GM18526 (cell line): ENCODE results near the gene E2F6.

ENCODE experiments used
- POLR2A ChIP-seq: IDR thresholded peaks from 3 replicates; pipeline ENCODE4 v1.6.1; 2011; ENCODE audit not compliant: insufficient read length; ENCODE audit errors: extremely low read depth

Gene E2F6

DNA sequence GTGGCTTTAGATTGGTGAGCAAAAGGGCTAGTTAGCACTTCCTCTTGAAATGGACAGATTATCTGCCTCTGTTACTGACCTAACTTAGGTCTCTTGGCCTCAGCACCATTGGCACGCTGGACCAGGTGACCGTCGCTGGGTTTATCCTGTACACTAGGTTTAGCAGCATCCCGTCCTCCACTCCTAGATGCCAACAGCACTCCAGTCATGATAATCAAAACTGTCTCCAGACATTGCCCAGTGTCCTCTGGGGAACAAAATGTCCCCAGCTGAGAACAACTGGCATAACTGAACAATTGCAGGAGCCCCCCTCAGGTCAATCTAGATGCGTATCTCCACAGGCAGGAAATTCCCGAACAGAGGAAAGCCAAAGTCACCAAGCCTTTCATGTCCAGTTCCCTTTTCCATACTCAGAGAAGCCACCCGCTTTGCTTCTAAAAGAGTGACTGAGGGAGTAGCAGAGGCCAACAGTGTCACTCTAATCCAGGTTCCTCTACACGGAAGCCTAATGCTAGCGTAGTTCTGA, 27.3 kb downstream of the E2F6 start:
- TF ChIP-seq POLR2A, result no peak

DNA sequence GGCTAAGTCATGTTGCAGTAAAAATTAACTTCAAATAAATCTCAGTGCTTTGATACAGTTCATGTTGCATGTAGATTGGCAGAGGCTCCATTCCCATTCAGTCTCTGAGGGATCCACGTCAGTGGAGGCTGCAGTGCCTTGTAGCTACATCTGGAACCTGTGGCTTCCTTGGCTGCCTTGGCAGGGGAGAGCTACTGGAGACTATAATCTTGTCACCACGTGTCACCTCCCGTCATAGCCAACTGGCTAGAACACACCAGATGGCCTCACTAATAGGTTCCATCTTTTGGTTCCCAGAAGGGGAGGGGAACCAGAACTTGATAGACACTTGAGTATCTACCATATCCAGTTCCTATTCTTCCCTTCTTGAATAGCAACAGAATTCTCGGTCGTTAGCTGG, 28.4 kb downstream of the E2F6 start:
- TF ChIP-seq POLR2A, result no peak

DNA sequence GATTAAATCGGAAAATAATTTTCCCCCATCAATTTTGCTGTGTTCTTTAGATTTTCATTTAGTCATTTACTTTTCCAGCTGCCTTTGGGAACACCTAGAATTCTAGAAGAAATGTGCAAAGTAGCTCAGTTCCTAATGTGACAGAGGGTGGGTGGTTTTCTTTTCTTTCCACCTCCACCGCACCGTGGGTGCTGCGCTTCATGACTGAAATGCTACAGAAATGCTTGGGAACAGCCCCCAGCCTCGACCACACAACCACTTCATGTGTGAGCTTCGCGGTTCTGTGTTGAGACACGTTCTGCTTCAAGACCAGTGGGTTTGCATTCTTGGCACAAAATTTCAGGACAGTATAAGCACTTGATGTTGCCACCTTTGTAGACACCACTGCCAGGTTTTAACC, 30.9 kb downstream of the E2F6 start:
- TF ChIP-seq POLR2A, result no peak

DNA sequence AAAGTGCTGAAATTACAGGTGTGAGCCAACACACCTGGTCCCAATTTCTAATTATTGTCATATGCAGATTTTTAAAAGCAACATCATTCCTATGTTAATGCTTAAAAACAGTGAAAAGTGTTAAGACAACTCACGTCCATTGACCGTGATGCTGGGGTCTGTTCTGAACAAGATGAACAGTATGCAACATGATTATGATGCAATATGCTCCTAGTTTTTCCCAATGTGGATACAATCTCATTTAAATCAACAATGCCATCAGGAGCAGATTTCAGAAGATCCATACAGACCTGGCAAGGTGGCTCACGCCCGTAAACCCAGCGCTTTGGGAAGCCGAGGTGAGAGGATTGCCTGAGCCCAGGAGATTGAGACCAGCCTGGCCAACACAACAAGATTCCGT, 31.5 kb downstream of the E2F6 start:
- no peak for TF ChIP-seq POLR2A

DNA sequence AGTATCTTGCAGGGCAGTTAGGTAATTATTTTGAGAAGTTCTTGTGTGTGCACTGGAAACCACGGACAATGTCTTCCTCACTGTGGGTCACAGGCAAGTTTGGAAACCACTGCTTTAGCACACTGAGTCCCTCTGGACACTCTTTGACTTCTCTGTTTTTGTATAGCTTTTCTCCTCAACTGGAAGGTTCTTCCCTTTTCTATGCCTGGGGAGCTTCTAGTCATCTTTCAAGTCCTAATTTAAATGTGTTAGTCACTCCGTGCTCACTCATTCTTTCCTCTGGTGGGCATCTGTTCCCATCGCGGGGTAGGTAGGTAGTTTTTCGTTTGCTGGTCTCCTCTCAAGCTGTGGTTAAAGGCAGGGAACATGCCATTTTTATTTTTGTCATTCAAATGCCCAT, 32.1 kb downstream of the E2F6 start:
- TF ChIP-seq POLR2A, result no peak

GRCh38 chr2:11430729-11431128, 35.2 kb downstream of the E2F6 start:
- TF ChIP-seq POLR2A, result no peak

- TF ChIP-seq POLR2A, result no peak
Measured at GRCh38 chr2:11427224-11427623, 38.7 kb downstream of the E2F6 start.

DNA sequence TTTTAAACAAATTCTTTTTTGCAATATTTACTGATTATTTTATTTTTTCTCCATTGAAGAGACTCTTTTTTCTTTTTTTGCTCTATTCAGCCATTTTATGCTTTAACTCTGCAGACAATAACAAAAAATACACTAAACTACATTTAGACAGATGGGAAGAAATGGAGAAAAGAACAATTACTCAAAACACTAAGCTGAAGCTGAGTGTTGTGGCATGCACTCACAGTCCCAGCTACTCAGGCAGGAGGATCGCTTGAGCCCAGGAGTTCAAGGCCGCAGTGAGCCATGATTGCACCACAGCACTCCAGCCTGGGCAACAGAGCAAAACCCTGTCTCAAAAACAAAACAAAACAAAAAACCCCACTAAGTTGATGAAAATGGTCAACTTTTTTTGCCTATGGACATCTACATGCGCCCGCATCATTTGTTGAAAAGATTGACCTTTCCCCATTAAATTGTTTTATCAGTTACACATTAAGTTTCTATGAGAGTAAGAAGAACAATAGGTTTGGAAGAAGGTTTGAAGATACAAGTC, 43.0 kb downstream of the E2F6 start:
- no peak for TF ChIP-seq POLR2A

- TF ChIP-seq POLR2A, result no peak
Measured at GRCh38 chr2:11422491-11422865, 43.5 kb downstream of the E2F6 start.

DNA sequence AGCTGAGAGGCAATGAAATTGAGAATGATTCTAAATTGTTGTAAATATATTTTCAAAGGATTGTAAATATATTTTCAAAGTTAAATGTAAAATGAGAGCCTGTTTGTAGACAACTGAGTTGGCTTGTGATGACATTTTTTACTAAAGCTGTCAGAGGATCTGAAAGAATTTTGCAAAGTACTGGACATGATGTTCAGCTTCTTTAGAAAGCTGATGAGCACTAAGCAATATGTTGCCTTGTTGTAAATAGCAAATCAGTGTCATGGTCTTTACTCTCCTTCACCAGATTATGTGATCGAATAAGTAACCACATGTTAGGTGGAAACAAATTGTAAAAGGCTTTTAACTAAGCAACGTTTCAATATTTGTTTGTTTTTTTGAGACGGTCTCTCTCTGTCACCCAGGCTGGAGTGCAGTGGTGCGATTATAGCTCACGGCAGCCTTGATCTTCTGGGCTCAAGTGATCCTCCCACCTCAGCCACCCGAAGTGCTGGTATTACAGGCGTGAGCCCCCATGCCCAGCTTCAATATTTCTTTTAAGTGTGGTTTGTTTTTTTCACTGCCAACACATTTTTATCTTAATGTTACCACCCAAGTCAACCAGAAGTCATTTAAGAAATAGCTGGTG, 44.0 kb downstream of the E2F6 start:
- TF ChIP-seq POLR2A, result no peak

DNA sequence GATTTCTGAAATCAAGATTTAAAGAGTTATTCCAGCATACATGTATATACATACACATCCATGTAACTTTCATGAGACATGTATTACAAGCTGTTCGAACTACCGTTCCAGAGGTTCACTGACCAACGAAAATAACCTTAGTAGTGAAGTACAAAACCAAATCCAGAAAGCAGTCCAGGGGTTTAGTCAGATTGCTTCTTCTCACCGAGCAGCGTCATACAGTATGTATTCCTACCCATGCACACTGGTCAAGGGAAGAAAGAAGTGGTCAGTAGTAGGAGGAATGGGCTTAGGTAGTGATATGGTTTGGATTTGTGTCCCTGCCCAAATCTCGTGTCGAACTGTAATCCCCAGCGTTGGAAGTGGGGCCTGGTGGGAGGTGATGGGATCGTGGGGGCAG, 45.3 kb downstream of the E2F6 start:
- TF ChIP-seq POLR2A, result no peak

GRCh38 chr2:11420190-11420589, 45.8 kb downstream of the E2F6 start:
- TF ChIP-seq POLR2A, result no peak

DNA sequence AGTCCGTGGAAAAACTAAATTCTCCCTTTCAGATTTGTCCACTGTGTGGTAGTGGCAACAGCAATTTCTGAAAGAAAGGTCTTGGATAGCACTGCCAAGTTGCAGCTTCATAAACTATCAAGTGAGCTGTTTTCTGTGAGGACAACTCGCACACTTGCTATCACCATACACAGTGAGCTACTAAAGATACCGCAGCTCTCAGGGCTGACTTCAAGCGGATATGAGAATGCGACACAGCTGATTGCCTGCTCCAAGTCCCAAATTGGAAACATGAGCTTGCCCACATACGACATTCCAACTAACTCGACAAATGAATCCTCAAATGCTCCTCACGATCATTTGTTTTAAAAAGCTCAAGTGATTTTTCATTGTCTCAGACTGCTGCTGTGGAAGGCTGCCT, 46.2 kb downstream of the E2F6 start:
- no peak for TF ChIP-seq POLR2A

- TF ChIP-seq POLR2A, result no peak
Measured at GRCh38 chr2:11417946-11418585, 47.9 kb downstream of the E2F6 start.

GRCh38 chr2:11416931-11417330, 49.0 kb downstream of the E2F6 start:
- TF ChIP-seq POLR2A, result no peak

- TF ChIP-seq POLR2A, result no peak
Measured at GRCh38 chr2:11416186-11416585, 49.8 kb downstream of the E2F6 start.
